SK-N-SH treated with all-trans-retinoic acid at 6 μM for 48 hours (cell line): ENCODE results near the gene SLC38A9.

Experiments used
- ARNTL ChIP-seq: fragments of 450-650 bp; formaldehyde crosslinking; IDR thresholded peaks from 2 replicates; pipeline ENCODE4 v1.5.0; 2020; ENCODE audit warnings: low read depth, mild to moderate bottlenecking, moderate library complexity, borderline replicate concordance
- ISL1 ChIP-seq: fragments of 250-450 bp; sonication (Bioruptor Pico); IDR thresholded peaks from 2 replicates; pipeline ENCODE4 v2.1.2; 2022; ENCODE audit warnings: mild to moderate bottlenecking, moderate library complexity
- RARB ChIP-seq: fragments of 250-450 bp; sonication (Bioruptor Pico); IDR thresholded peaks from 2 replicates; pipeline ENCODE4 v1.8.0; 2021; ENCODE audit warnings: mild to moderate bottlenecking, moderate library complexity
- SNAI2 ChIP-seq: fragments of 250-450 bp; sonication (Bioruptor Pico); IDR thresholded peaks from 2 replicates; pipeline ENCODE4 v1.5.0; 2020; ENCODE audit warnings: mild to moderate bottlenecking, moderate library complexity
- TCF4 ChIP-seq: fragments of 250-450 bp; sonication (Bioruptor Pico); IDR thresholded peaks from 2 replicates; pipeline ENCODE4 v1.8.0; 2021; ENCODE audit warnings: mild to moderate bottlenecking, moderate library complexity, borderline replicate concordance
- TOX ChIP-seq: fragments of 250-450 bp; sonication (Bioruptor Pico); IDR thresholded peaks from 2 replicates; pipeline ENCODE4 v1.8.0; 2021; ENCODE audit warnings: mild to moderate bottlenecking, moderate library complexity, borderline replicate concordance
- ZC3H10 ChIP-seq: fragments of 250-450 bp; sonication (Bioruptor Pico); IDR thresholded peaks from 2 replicates; pipeline ENCODE4 v1.5.1; 2021; ENCODE audit warnings: mild to moderate bottlenecking, moderate library complexity
- ZFP30 ChIP-seq: fragments of 450-650 bp; formaldehyde crosslinking; IDR thresholded peaks from 2 replicates; pipeline ENCODE4 v1.5.0; 2022; ENCODE audit warnings: mild to moderate bottlenecking, moderate library complexity
- ZNF565 ChIP-seq: fragments of 450-650 bp; formaldehyde crosslinking; conservative IDR thresholded peaks from 2 replicates; pipeline ENCODE4 v1.5.0; 2020; ENCODE audit warnings: low read depth, mild to moderate bottlenecking, moderate library complexity
- ZNF70 ChIP-seq: fragments of 450-650 bp; formaldehyde crosslinking; IDR thresholded peaks from 2 replicates; pipeline ENCODE4 v1.5.0; 2020; ENCODE audit warnings: mild to moderate bottlenecking, moderate library complexity
- TF ChIP-seq, protein P1 (sequence below): fragments of 250-450 bp; sonication (Bioruptor Pico); IDR thresholded peaks from 2 replicates; pipeline ENCODE4 v1.5.0; 2020; ENCODE audit warnings: mild to moderate bottlenecking, moderate library complexity
- TF ChIP-seq, protein P2 (sequence below): fragments of 250-450 bp; sonication (Bioruptor Pico); IDR thresholded peaks from 2 replicates; pipeline ENCODE4 v1.8.0; 2020; ENCODE audit warnings: mild to moderate bottlenecking, moderate library complexity, borderline replicate concordance

DNA sequence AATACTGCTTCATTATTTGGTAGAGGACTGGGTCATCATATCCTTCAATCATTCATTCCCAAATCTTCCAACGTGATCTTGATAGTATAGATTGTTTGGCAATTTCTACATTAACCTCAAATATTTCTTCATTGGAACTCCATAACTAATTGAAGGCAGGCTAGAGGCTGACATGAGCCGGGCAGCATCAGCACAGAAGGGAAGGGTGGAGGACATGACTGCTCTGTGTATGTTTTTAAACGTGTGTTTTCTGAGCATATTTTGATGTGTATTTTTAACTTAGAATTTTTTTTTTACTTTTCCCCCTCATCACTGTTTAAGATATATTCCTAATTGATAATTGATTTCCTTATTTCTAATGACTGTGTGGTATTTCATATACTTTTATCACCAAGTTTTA, 38.4 kb upstream of the SLC38A9 start:
- TF ChIP-seq, protein P1, sequence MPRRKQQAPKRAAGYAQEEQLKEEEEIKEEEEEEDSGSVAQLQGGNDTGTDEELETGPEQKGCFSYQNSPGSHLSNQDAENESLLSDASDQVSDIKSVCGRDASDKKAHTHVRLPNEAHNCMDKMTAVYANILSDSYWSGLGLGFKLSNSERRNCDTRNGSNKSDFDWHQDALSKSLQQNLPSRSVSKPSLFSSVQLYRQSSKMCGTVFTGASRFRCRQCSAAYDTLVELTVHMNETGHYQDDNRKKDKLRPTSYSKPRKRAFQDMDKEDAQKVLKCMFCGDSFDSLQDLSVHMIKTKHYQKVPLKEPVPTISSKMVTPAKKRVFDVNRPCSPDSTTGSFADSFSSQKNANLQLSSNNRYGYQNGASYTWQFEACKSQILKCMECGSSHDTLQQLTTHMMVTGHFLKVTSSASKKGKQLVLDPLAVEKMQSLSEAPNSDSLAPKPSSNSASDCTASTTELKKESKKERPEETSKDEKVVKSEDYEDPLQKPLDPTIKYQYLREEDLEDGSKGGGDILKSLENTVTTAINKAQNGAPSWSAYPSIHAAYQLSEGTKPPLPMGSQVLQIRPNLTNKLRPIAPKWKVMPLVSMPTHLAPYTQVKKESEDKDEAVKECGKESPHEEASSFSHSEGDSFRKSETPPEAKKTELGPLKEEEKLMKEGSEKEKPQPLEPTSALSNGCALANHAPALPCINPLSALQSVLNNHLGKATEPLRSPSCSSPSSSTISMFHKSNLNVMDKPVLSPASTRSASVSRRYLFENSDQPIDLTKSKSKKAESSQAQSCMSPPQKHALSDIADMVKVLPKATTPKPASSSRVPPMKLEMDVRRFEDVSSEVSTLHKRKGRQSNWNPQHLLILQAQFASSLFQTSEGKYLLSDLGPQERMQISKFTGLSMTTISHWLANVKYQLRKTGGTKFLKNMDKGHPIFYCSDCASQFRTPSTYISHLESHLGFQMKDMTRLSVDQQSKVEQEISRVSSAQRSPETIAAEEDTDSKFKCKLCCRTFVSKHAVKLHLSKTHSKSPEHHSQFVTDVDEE (CRISPR knock-in tag) = no peak
- TF ChIP-seq ARNTL (CRISPR knock-in tag) = no peak
- TF ChIP-seq RARB (CRISPR knock-in tag) = no peak
- TF ChIP-seq ZNF70 = no peak
- TF ChIP-seq ZC3H10 (CRISPR knock-in tag) = no peak
- TF ChIP-seq TOX (CRISPR knock-in tag) = no peak
- no peak for TF ChIP-seq ZFP30 (CRISPR knock-in tag)
- TF ChIP-seq ISL1 (CRISPR knock-in tag) = no peak
- TF ChIP-seq TCF4 (CRISPR knock-in tag) = no peak
- no peak for TF ChIP-seq SNAI2 (CRISPR knock-in tag)
- no peak for TF ChIP-seq ZNF565
- TF ChIP-seq, protein P2, sequence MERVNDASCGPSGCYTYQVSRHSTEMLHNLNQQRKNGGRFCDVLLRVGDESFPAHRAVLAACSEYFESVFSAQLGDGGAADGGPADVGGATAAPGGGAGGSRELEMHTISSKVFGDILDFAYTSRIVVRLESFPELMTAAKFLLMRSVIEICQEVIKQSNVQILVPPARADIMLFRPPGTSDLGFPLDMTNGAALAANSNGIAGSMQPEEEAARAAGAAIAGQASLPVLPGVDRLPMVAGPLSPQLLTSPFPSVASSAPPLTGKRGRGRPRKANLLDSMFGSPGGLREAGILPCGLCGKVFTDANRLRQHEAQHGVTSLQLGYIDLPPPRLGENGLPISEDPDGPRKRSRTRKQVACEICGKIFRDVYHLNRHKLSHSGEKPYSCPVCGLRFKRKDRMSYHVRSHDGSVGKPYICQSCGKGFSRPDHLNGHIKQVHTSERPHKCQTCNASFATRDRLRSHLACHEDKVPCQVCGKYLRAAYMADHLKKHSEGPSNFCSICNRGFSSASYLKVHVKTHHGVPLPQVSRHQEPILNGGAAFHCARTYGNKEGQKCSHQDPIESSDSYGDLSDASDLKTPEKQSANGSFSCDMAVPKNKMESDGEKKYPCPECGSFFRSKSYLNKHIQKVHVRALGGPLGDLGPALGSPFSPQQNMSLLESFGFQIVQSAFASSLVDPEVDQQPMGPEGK (CRISPR knock-in tag) = no peak
